Myometrial cell (primary cell): ENCODE measurements around the gene MEPCE. TPM values are rescaled to one million over a fixed set of nuclear protein-coding genes. Genes with fewer than 3 reads are reported as not detected.

Experiments used
- total RNA-seq: library from RNA; depleted of rRNA; stranded (reverse); fragments of >200 nt; gene quantifications from 2 replicates; pipeline ENCODE4 v1.2.3, GENCODE V29; 2015

MEPCE gene
- total RNA-seq = 23.4 and 24.2 TPM in 2 replicates

GRCh38 chr7:100429637-100430492 is at the start of gene MEPCE:
TSS of gene MEPCE (plus strand) at chr7:100429831. CDS start at chr7:100430019, 188 bp downstream.

GRCh38 chr7:100428199-100428966 is 1.2 kb upstream of the MEPCE start, which contains the start of gene ZCWPW1:
TSS of gene ZCWPW1 (minus strand) at chr7:100428703. CDS start at chr7:100420649, 8,054 bp downstream.

GRCh38 chr7:100464210-100464660 is 34.6 kb downstream of the MEPCE start, which contains the start of gene SPACDR:
TSS of gene SPACDR (minus strand) at chr7:100464260. CDS start at chr7:100464025, 235 bp downstream.

GRCh38 chr7:100478958-100479660 is 49.5 kb downstream of the MEPCE start, which contains the start of gene TSC22D4:
TSS of gene TSC22D4 (minus strand) at chr7:100479214. CDS start at chr7:100478038, 1,176 bp downstream.

Other genes with a start within 250 kb of the MEPCE start
- gene PVRIG, start 209.9 kb upstream of the MEPCE start, total RNA-seq = not detected in 2 replicates
- not detected in 2 replicates for gene SPDYE3, start 122.1 kb upstream of the MEPCE start, total RNA-seq
- gene PILRB, start 71.7 kb upstream of the MEPCE start, total RNA-seq = 9.8 and 13.3 TPM in 2 replicates
- not detected in 2 replicates for gene PILRA, start 56.3 kb upstream of the MEPCE start, total RNA-seq
- 0.71 and 4.3 TPM in 2 replicates for gene ZCWPW1, start 1.1 kb upstream of the MEPCE start, total RNA-seq
- gene PPP1R35, start 6.7 kb downstream of the MEPCE start, total RNA-seq = 23.7 and 57.1 TPM in 2 replicates
- gene SPACDR, start 34.4 kb downstream of the MEPCE start, total RNA-seq = 0.86 TPM in 1 of 2 replicates, not detected in the other
- 48.7 and 55.9 TPM in 2 replicates for gene TSC22D4, start 49.4 kb downstream of the MEPCE start, total RNA-seq
- 1.4 and 3.4 TPM in 2 replicates for gene NYAP1, start 54.1 kb downstream of the MEPCE start, total RNA-seq
- gene AGFG2, start 109.4 kb downstream of the MEPCE start, total RNA-seq = 13.3 and 24.3 TPM in 2 replicates
- gene SAP25, start 144.1 kb downstream of the MEPCE start, total RNA-seq = not detected in 2 replicates
- 39.8 and 45.4 TPM in 2 replicates for gene LRCH4, start 156.3 kb downstream of the MEPCE start, total RNA-seq
- under 0.01 and 0.18 TPM in 2 replicates for gene FBXO24, start 156.5 kb downstream of the MEPCE start, total RNA-seq
- gene PCOLCE, start 172.5 kb downstream of the MEPCE start, total RNA-seq = 289 and 397 TPM in 2 replicates
- gene MOSPD3, start 182.7 kb downstream of the MEPCE start, total RNA-seq = 14.4 and 15.3 TPM in 2 replicates
- gene TFR2, start 211.7 kb downstream of the MEPCE start, total RNA-seq = 0.35 TPM in 1 of 2 replicates, not detected in the other
- gene ACTL6B, start 226.6 kb downstream of the MEPCE start, total RNA-seq = not detected in 2 replicates
- gene GNB2, start 243.9 kb downstream of the MEPCE start, total RNA-seq = 294 and 391 TPM in 2 replicates